HG03025 (cell line): ENCODE measurements around the gene KLHL34.

Experiments used
- ATAC-seq: cut with Tn5 transposase; IDR thresholded peaks from one replicate; pipeline ENCODE4 v1.9.1; 2021; ENCODE audit warnings: mild to moderate bottlenecking, moderate library complexity; ENCODE audit not compliant: unreplicated experiment, low FRiP score

Gene KLHL34

DNA sequence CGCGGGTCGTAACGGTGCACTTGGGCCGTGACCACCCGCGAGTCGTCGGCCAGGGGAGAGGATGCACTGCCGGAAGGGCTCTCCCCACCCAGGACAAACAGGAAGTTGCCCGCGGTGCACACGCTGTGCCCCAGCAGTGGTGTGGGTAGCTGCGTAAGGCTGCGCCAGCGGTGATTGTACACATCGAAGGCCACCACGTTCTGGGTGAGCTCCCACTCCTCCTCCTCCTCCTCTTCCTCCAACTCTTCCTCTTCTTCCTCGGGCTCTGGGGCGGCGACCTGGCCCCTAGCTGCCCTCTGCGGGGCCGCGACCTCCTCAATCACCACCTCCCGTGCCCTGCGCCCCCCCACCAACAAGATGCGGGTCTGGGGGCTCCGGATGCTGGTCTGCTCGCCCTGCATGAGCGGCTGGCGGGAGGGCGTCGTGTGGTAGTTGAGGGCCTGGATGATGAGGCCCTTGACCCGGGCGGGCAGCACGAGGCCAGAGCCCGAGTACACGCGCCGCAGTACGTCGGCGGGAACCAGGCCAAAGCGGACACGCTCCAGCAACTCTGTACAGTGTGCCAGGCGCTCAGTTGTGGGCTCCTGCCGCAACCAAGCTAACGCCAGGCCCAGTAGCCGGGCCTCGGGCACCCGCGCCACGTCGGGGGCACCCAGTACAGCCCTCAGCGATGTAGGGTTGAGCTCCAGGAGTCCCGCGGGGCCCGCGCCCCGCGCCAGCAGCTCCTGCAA lies 1.4 kb downstream of the KLHL34 start:
- ATAC-seq = no peak

DNA sequence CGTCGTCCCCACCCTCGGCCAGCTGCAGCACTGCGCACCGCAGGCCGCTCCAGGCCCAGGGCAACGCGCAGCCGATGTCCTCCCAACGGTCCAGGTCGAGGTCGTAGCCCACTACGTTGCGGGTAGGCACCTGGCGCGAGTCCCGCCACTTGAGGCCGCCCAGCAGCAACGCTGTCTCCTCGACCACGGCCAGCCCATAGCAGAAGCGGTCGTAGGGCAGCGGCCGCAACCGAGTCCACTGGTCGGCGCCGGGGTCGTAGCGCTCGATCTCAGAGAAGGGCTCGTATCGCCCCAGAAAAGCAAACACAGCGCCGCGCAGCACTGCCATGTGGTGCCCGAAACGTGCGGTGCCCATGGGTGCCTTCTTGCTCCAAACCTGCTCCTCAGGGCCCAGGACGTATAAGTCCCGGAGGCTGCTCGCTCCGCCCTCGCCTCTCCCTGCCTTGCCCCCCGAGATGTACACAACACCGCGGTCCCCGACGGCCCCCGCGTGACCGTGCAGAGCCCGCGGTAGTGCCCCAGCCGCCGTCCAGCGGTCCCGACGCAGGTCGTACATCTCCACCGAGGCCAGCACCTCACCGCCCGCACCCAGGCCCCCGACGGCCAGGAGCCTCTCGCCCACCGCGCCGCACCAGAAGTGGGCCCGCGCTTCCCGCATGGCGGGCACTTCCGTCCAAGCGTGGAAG lies 2.1 kb downstream of the KLHL34 start:
- ATAC-seq = no peak

DNA sequence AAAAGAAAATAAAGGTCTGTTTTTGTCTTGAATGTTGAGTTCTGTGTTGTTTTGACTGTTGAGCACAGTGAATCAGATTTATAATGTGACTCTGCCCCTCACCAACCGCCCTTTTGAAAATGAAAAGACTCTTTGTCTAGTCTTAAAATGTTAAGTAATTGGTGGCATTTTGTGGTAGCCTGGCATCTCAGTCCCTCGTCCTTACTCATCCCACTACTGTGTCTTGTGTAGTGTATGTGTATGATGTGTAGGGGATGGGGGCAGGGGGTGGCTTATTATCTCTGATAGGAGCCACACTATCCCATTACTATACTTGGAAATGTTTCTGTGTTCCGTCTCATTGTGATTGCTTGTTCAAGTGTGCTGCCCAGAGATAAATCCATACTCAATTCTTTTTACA lies 12.2 kb downstream of the KLHL34 start:
- ATAC-seq = no peak

DNA sequence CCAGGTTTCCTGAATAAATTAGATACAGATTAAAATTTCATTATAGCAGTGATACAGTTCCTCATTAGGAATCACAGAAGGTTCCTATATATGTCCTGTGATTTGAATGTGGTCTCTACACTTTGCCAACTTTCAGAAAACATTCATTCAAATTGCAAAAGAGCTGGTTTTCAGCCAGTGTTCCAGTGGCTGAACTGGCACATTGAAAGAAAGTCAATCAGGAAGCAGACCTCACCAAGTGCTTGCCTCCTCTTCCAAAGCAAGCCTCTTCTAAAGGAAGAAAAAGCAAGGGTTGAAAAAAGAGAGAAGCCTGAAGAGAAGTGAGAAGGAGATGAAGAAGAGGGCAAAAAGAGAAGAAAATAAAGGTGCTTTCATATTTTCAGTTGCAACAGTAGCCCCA lies 12.7 kb downstream of the KLHL34 start:
- ATAC-seq = no peak

DNA sequence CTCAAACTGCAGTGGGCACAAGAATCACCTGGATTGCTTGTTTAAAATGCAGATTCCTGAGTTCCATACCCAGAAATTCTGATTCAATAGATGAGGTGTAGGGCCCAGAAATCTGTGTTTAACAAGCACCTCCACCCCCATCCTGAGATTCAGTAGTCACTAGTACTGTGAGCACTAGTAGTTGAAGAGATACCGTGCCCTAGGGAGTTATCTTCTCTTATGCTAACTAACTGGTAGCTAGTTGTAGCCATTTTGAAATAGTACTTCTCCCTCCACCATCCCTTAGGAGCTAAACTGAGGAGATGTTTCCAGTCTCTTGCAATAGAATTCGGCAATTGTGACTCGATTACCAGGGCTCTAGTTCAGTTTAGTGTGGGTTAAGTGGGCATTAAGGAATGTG lies 18.4 kb downstream of the KLHL34 start:
- no peak for ATAC-seq

DNA sequence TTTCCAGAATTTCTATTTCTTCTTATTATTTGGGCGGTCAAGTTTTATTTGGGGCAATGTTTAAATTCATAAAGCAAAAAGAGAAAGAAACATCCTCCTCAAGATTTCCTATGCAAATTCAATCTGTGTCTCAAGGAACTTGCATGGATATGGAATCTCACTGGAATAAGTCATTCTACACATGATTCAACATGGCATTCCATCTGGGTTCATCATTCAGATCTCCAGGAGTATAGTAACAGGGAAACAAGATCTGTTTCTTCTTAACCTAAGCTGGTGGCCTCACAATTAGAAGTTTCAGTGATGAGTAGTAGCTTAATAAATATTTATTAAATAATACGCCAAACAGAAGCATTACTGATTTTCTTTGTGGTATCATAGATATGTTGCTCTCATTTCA lies 19.8 kb downstream of the KLHL34 start:
- no peak for ATAC-seq

DNA sequence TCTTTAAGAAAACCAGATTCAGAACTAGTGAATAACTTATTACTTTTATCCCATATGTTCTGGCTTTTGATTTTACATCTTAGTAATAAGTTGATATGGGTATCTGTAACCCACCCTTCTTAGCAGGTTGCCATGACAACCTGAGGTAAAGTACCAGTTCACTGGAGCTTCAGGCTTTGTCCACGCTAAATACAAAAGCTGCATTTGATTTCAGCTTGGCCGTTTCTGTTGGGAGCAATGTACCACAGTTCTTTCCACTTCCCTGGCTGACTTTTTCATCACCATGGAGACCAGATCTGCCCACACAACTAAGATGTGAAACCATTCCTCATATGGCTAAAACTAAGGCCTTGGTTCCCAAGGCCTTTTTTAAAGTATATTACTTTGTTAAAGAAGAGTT lies 26.1 kb downstream of the KLHL34 start:
- no peak for ATAC-seq

DNA sequence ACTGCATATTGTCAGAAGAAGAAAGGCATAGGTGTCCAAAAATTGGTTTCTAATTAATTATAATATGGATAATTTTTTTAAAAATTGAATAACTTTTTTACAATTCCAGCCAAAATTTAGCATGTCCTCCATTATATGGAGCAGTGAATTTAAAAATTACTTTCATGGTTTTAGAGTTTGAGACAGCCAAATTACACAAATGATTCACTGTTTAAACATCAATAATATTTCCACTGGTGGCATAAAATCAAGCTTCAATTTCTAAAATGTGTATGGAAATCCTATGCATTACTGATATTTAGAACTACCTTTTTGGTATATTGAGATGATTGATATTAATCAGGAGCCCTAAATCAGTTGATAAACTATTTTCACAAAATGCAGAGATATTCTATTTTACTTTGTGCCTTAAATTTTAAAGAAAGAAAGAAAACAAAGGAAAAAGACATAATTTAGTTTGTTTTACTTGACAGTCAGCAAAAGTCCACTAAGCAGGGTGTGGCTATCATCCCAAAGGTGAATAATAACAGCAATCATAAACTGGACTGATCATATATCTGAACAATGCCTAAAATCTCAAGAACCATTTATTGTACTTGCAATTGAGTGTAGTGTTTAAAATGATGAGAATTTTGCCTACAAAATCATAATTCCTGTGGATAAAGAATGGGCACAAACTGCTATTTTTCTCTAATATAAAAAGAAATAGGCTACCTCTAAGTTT lies 34.2 kb downstream of the KLHL34 start:
- ATAC-seq = no peak

DNA sequence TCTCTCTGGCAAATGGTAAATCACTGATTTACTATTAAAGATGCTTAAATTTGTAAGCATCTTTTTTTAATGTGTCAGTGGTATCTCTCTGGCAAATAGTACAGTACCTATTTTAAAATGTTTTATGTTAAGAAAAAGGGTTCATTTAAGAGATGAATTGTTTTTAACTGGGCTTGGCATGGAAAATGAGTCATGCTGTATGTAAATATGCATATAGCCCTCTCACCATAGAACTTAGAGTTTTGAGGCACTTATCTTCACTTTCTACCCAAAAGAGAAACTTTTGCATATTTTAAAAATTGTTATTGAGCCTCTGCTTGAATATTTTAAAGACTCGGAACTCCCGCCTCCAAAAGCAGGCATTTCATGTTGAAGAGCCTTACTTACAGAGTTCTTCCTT lies 37.9 kb downstream of the KLHL34 start:
- no peak for ATAC-seq

DNA sequence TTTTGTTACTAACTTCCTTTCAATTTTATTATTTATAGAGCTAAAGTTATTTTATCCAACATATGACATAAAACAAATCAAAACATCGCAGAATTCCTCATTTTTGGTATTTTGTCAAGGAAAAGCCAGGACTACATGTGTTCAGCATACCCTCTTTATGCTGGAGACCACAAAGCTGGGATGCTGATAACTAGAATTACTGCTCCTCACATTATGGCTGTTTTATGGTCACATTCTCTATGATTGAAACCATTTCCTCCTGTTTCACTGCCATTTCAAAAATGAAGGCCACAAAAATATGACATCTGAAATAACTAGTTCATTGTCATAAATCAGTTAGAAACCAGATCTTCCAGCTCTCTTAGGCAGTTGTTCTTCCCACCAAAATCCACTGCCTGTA lies 41.7 kb downstream of the KLHL34 start:
- no peak for ATAC-seq

DNA sequence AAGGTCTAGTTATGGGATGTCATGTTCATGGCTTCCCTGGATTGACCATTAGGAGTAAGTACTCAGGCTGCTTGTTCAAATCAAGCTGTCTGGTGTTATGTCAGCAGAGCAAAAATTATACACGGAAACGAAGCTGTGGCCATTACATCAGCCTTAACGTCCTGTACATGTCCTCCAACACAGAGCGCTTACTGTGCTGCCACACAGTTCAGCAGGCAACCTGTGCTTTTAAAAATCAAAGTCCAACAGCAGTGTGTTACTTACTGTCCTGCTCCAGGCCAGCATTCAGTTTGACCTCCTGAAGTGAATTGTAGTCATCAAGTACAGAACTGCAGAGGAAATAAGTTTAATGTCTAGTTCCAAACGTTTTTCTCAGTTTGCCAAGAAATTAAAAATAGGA lies 46.0 kb downstream of the KLHL34 start:
- ATAC-seq = no peak

DNA sequence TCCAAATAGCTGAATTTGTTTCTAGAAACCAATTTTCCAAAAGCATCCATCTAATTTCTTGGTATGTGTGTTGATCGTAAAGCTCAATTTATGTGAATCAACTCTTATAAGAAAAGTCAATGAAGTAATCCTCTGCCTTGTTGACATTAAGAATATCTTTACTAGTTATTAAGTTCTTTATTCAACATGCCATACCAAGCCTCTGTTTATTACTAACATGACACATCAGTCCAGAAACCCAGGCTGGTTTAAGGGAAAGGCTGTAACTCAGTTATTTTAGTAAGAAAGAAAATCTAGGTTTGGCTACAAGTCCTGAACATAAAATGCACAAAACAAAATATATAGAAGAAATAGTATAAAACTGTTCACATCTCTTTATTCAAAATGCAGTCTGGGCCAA lies 48.0 kb downstream of the KLHL34 start:
- ATAC-seq = no peak

DNA sequence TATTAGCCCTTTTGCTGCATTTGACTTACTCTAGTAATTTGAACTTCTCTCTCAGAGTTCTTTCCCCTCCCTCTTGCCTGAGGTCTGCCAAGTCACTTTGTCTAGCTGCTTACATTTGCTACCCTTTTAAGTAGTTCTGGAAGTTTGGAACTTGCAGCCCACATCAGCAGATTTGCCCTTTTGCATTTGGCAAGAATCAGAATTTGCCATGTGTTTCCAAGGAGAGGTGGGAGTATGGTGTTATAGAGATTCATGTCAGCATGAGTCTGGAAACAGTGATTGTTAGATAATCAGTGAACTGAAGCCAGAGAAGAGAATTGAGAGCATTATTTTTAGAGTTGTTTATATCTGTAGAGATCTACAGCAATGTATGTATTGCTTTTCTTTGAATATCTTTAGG lies 52.1 kb downstream of the KLHL34 start:
- ATAC-seq = no peak
